NCI-H2107 treated with DMSO at 0.1 percent for 48 hours (cell line): ENCODE measurements around the gene TMC8.
"Not testable (repeated sequence)": the region's sequence is repeated elsewhere in the genome, so short reads cannot be mapped to it uniquely, and the experiment has no call there.

Experiments
- DNase-seq: peaks from one replicate; lab custom pipeline; 2025; ENCODE audit not compliant: unreplicated experiment; lab: John Stamatoyannopoulos, UW

Gene TMC8

GRCh38 chr17:78108726-78109488 is 21.7 kb upstream of the TMC8 start:
- no peak for DNase-seq

- DNase-seq, result no peak
These were observed 21.1 kb upstream of the TMC8 start for GRCh38 chr17:78109489-78109761.

- no peak for DNase-seq
These were observed 20.1 kb upstream of the TMC8 start for GRCh38 chr17:78110363-78111015.

- DNase-seq, result no peak
These were observed 19.4 kb upstream of the TMC8 start for GRCh38 chr17:78111016-78111726.

GRCh38 chr17:78111727-78112517 is 18.6 kb upstream of the TMC8 start:
- no peak for DNase-seq

GRCh38 chr17:78112518-78113471 is 17.8 kb upstream of the TMC8 start:
- DNase-seq, result no peak

GRCh38 chr17:78113804-78114785 is 16.5 kb upstream of the TMC8 start:
- no peak for DNase-seq

- DNase-seq, result no peak
These were observed 15.5 kb upstream of the TMC8 start for GRCh38 chr17:78114831-78115723.

GRCh38 chr17:78115803-78116202 is 14.8 kb upstream of the TMC8 start:
- not testable (repeated sequence) for DNase-seq

- no peak for DNase-seq
These were observed 14.2 kb upstream of the TMC8 start for GRCh38 chr17:78116411-78116810.

- no peak for DNase-seq
These were observed 13.3 kb upstream of the TMC8 start for GRCh38 chr17:78117027-78117981.

GRCh38 chr17:78118801-78119241 is 11.8 kb upstream of the TMC8 start:
- DNase-seq, result no peak

GRCh38 chr17:78120537-78120936 is 10.0 kb upstream of the TMC8 start:
- DNase-seq, result no peak

GRCh38 chr17:78120971-78121800 is 9.4 kb upstream of the TMC8 start:
- no peak for DNase-seq

GRCh38 chr17:78121801-78122215 is 8.8 kb upstream of the TMC8 start:
- no peak for DNase-seq
